GM18909 (cell line): ENCODE data around the gene PSMD13.

ENCODE experiments used
- ATAC-seq: cut with Tn5 transposase; IDR thresholded peaks from one replicate; pipeline ENCODE4 v1.9.1; 2021; ENCODE audit warnings: mild to moderate bottlenecking; ENCODE audit not compliant: unreplicated experiment, poor library complexity

Gene PSMD13

DNA sequence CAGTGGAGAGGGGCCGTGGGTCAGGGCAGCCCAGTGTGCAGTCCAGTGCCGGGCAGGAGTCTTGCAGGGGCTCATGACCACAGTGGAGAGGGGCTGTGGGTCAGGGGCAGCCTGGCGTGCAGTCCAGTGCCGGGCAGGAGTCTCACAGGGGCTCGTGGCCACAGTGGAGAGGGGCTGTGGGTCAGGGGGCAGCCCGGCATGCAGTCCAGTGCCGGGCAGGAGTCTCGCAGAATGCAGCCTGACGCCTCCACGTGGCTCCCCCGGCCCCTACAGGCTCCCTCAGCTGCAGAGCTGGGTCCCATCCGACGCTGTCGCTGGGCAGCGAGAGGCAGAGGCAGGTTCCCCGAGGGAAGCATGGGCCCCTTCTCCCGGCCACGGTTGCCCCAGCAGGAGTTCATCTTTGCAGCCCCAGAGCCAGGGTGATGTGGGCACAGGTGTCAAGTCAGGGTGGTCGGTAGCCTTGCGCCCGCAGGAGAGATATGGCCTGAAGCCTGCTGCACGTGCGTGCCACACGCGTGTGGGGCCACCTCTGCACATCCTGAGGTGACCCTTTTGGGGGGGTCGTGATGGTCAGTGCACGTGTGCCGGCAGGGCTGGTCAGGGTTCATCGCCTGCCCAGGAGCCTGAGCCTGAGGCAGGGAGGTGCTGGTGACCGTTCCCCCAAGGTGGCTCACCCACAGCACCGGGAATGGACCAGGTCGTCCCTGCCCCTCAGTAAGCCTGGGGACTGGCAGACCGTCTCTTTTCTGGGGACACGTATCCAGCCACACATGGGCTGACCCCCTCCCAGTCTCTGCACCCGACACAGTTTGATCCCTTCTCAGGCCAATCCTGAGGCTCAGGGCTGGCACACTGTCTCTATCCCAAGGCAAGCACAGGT, 59.6 kb downstream of the PSMD13 start:
- no peak for ATAC-seq

- ATAC-seq = no peak
Measured at GRCh38 chr11:297051-297585, 60.3 kb downstream of the PSMD13 start.

GRCh38 chr11:297586-298405, 61.0 kb downstream of the PSMD13 start:
- ATAC-seq = no peak

- ATAC-seq = no peak
Measured at GRCh38 chr11:298406-299065, 61.8 kb downstream of the PSMD13 start.

DNA sequence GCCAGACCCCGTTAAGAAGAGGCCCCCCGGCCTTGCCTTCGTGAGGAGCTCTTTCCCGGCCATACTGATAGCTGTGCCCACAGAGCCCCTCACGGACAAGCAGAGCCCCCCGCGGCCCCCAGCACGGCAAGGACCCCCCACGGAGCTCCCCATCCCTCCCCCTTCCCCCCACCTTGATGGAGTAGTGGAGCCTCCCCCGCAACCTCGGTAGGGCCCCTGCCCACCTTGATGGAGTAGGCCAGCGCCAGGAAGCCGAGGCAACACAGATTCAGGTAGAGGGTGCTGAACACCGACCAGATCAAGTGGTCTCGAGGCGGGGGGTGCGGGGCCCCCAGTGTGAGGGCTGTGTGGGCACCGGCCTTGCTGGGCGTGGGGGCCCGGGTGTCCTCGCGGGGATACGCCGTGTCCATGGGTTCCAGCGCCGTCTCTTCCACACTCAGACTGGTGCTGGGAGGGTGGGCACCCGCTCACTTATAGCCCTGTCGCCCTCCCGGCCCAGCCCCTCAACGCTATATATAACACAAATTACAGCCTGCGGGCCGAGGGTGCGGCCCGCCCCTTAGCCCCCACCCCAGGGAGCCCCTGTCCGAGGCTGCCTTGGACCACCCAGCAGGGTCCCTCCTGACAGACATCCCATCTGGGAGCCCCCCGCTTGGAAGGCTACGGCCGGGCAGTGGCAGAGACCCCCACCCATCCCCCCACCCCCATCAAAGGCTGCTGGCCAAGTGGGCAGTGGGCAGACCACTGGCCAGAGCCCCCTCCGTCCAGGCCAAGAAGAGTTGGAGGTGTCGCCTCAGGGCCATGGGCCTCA, 62.5 kb downstream of the PSMD13 start, which contains the start of gene IFITM5:
Gene IFITM5 (minus strand): TSS at position 446 of the 811 bp plus-strand sequence. CDS start 36 bp downstream, at position 410.
- ATAC-seq = no peak

- ATAC-seq = no peak
Measured at GRCh38 chr11:299951-300735, 63.4 kb downstream of the PSMD13 start.
